GM21619 (cell line): ENCODE results near the gene GRIK1.

Experiments
- ATAC-seq: cut with Tn5 transposase; IDR thresholded peaks from one replicate; pipeline ENCODE4 v1.9.1; 2021; ENCODE audit not compliant: unreplicated experiment

The GRIK1 gene

GRCh38 chr21:29829564-29830275, 110.1 kb downstream of the GRIK1 start:
- ATAC-seq: no peak

- ATAC-seq: no peak
Observed at GRCh38 chr21:29827647-29828046, 112.1 kb downstream of the GRIK1 start.

- ATAC-seq: no peak
Observed at GRCh38 chr21:29827236-29827635, 112.6 kb downstream of the GRIK1 start.

- ATAC-seq: no peak
Observed at GRCh38 chr21:29826386-29826785, 113.4 kb downstream of the GRIK1 start.

- no peak for ATAC-seq
Observed at GRCh38 chr21:29825936-29826335, 113.9 kb downstream of the GRIK1 start.

GRCh38 chr21:29825345-29825744, 114.5 kb downstream of the GRIK1 start:
- ATAC-seq: no peak

- no peak for ATAC-seq
Observed at GRCh38 chr21:29822064-29822463, 117.7 kb downstream of the GRIK1 start.

GRCh38 chr21:29821230-29821629, 118.6 kb downstream of the GRIK1 start:
- no peak for ATAC-seq

- ATAC-seq: no peak
Observed at GRCh38 chr21:29819675-29820326, 120.0 kb downstream of the GRIK1 start.

- ATAC-seq: no peak
Observed at GRCh38 chr21:29818383-29818921, 121.3 kb downstream of the GRIK1 start.

- ATAC-seq: no peak
Observed at GRCh38 chr21:29817450-29817849, 122.3 kb downstream of the GRIK1 start.

GRCh38 chr21:29812947-29813346, 126.8 kb downstream of the GRIK1 start:
- no peak for ATAC-seq

GRCh38 chr21:29810871-29811270, 128.9 kb downstream of the GRIK1 start:
- ATAC-seq: no peak

- ATAC-seq: no peak
Observed at GRCh38 chr21:29808153-29808552, 131.6 kb downstream of the GRIK1 start.

GRCh38 chr21:29805105-29805504, 134.7 kb downstream of the GRIK1 start:
- ATAC-seq: no peak

- ATAC-seq: no peak
Observed at GRCh38 chr21:29803191-29803590, 136.6 kb downstream of the GRIK1 start.

GRCh38 chr21:29801122-29801521, 138.7 kb downstream of the GRIK1 start:
- no peak for ATAC-seq

- ATAC-seq: no peak
Observed at GRCh38 chr21:29800056-29800455, 139.7 kb downstream of the GRIK1 start.

- no peak for ATAC-seq
Observed at GRCh38 chr21:29798840-29799239, 141.0 kb downstream of the GRIK1 start.

- no peak for ATAC-seq
Observed at GRCh38 chr21:29797155-29797554, 142.6 kb downstream of the GRIK1 start.

GRCh38 chr21:29793712-29794111, 146.1 kb downstream of the GRIK1 start:
- no peak for ATAC-seq

- no peak for ATAC-seq
Observed at GRCh38 chr21:29789393-29789792, 150.4 kb downstream of the GRIK1 start.
